Skeletal muscle satellite cell (primary cell): Measurements from ENCODE around the gene SPTB.

Experiments used
- H3K27me3 ChIP-seq: 2 replicates; pipeline ENCODE4 v1.7.0; 2013; ENCODE audit warnings: low read length; ENCODE audit not compliant: control insufficient read depth, insufficient read depth
- H3K36me3 ChIP-seq: 2 replicates; pipeline ENCODE4 v1.7.0; 2013; ENCODE audit warnings: mild to moderate bottlenecking, control low read depth, low read length; ENCODE audit not compliant: insufficient read depth
- H3K4me1 ChIP-seq: 2 replicates; pipeline ENCODE4 v1.7.0; 2013; ENCODE audit warnings: low read length; ENCODE audit not compliant: control insufficient read depth, insufficient read depth
- H3K4me2 ChIP-seq: 2 replicates; pipeline ENCODE4 v1.7.0; 2013; ENCODE audit warnings: mild to moderate bottlenecking, low read length
- H3K4me3 ChIP-seq: 2 replicates; pipeline ENCODE4 v1.7.0; 2013; ENCODE audit warnings: low read length
- H3K9ac ChIP-seq: 2 replicates; pipeline ENCODE4 v1.7.0; 2013; ENCODE audit warnings: mild to moderate bottlenecking, low read depth, low read length, moderate library complexity
- H3K9me3 ChIP-seq: replicated peaks from 2 replicates; pipeline ENCODE4 v1.7.0; 2013; ENCODE audit warnings: mild to moderate bottlenecking, control low read depth, low read length

SPTB gene

GRCh38 chr14:64708148-64709004 lies 171.3 kb downstream of the SPTB start:
- Histone ChIP-seq H3K4me2 (no peak overlapping the region), H3K9me3 (peaks cover under 1% of the 10 kb centered on the region), H3K9ac (no peak overlapping the region), H3K36me3 (no peaks in the 10 kb centered on the region), H3K4me1 (peaks cover 28% of the 10 kb centered on the region), H3K27me3 (peaks cover 6% of the 10 kb centered on the region), H3K4me3 (no peak overlapping the region)

GRCh38 chr14:64707661-64708060 lies 172.0 kb downstream of the SPTB start:
- no peaks in the 10 kb centered on the region for H3K36me3 ChIP-seq
- H3K9ac ChIP-seq = no peak overlapping the region
- no peak overlapping the region for H3K4me3 ChIP-seq
- peaks cover 10% of the 10 kb centered on the region for H3K27me3 ChIP-seq
- peaks cover 28% of the 10 kb centered on the region for H3K4me1 ChIP-seq
- no peak overlapping the region for H3K4me2 ChIP-seq
- no peaks in the 10 kb centered on the region for H3K9me3 ChIP-seq

GRCh38 chr14:64706593-64707193 lies 173.0 kb downstream of the SPTB start:
- H3K9ac ChIP-seq = no peak overlapping the region

GRCh38 chr14:64706119-64706592 lies 173.6 kb downstream of the SPTB start:
- H3K9ac ChIP-seq = no peak overlapping the region

More at GRCh38 chr14:64706593-64707193, 173.0 kb downstream of the SPTB start:
- H3K36me3 ChIP-seq = no peaks in the 10 kb centered on the region
- H3K4me1 ChIP-seq = peaks cover 28% of the 10 kb centered on the region
- H3K4me3 ChIP-seq = no peak overlapping the region
- peaks cover 18% of the 10 kb centered on the region for H3K27me3 ChIP-seq
- H3K4me2 ChIP-seq = no peak overlapping the region
- H3K9me3 ChIP-seq = no peaks in the 10 kb centered on the region

GRCh38 chr14:64705381-64706118 lies 174.2 kb downstream of the SPTB start:
- Histone ChIP-seq H3K4me3 (peak overlapping the region; percentile 90), H3K4me2 (peak overlapping the region; percentile 99), H3K9me3 (no peaks in the 10 kb centered on the region), H3K27me3 (peaks cover 27% of the 10 kb centered on the region), H3K4me1 (peaks cover 28% of the 10 kb centered on the region), H3K36me3 (no peaks in the 10 kb centered on the region), H3K9ac (peak overlapping the region; percentile 86)

More at GRCh38 chr14:64706119-64706592, 173.6 kb downstream of the SPTB start:
- H3K4me3 ChIP-seq = no peak overlapping the region
- H3K9me3 ChIP-seq = no peaks in the 10 kb centered on the region
- no peaks in the 10 kb centered on the region for H3K36me3 ChIP-seq
- peak overlapping the region; percentile 99 for H3K4me2 ChIP-seq
- H3K27me3 ChIP-seq = peaks cover 22% of the 10 kb centered on the region
- H3K4me1 ChIP-seq = peaks cover 28% of the 10 kb centered on the region

GRCh38 chr14:64704743-64705380 lies 174.8 kb downstream of the SPTB start:
- Histone ChIP-seq H3K27me3 (peaks cover 27% of the 10 kb centered on the region), H3K36me3 (no peaks in the 10 kb centered on the region), H3K4me1 (peaks cover 28% of the 10 kb centered on the region), H3K9ac (peak overlapping the region; percentile 86), H3K4me3 (peak overlapping the region; percentile 90), H3K4me2 (peak overlapping the region; percentile 99), H3K9me3 (no peaks in the 10 kb centered on the region)

GRCh38 chr14:64704143-64704742 lies 175.5 kb downstream of the SPTB start, which contains the start of gene PLEKHG3:
Gene PLEKHG3, plus strand, starts transcription at chr14:64704424. Its CDS starts 23,208 bp downstream, at chr14:64727632.
- Histone ChIP-seq H3K36me3 (no peaks in the 10 kb centered on the region), H3K9ac (peak within 1 kb of the TSS; percentile 86), H3K4me2 (peak within 1 kb of the TSS; percentile 99), H3K4me1 (peaks cover 28% of the 10 kb centered on the region), H3K9me3 (no peaks in the 10 kb centered on the region), H3K27me3 (peaks cover 29% of the 10 kb centered on the region), H3K4me3 (peak within 1 kb of the TSS; percentile 90)

GRCh38 chr14:64703395-64704142 lies 176.1 kb downstream of the SPTB start:
- peak overlapping the region; percentile 90 for H3K4me3 ChIP-seq
- H3K4me1 ChIP-seq = peaks cover 28% of the 10 kb centered on the region
- no peaks in the 10 kb centered on the region for H3K36me3 ChIP-seq
- peak overlapping the region; percentile 86 for H3K9ac ChIP-seq
- H3K9me3 ChIP-seq = no peaks in the 10 kb centered on the region
- H3K27me3 ChIP-seq = peaks cover 36% of the 10 kb centered on the region
- peak overlapping the region; percentile 99 for H3K4me2 ChIP-seq

GRCh38 chr14:64702493-64703394 lies 177.0 kb downstream of the SPTB start:
- H3K4me3 ChIP-seq = no peak overlapping the region
- no peak overlapping the region for H3K4me2 ChIP-seq
- no peak overlapping the region for H3K9ac ChIP-seq
- H3K4me1 ChIP-seq = peaks cover 23% of the 10 kb centered on the region
- H3K36me3 ChIP-seq = no peaks in the 10 kb centered on the region
- H3K27me3 ChIP-seq = peaks cover 43% of the 10 kb centered on the region
- H3K9me3 ChIP-seq = no peaks in the 10 kb centered on the region
